ENCODE measurements around the gene TMEM232.

GRCh38 chr5:110751902-110752762 is 25.7 kb upstream of the TMEM232 start:
- TF ChIP-seq CTCF (conservative IDR thresholded peaks at IDR 0.05) (no peak), ZFX (IDR thresholded peaks at IDR 0.05) (no peak)
